DMS 273 treated with DMSO at 0.1 percent for 48 hours (cell line): ENCODE data around the gene TIMM10B.
"Not testable (repeated sequence)": the region's sequence is repeated elsewhere in the genome, so short reads cannot be mapped to it uniquely, and the experiment has no call there.

Source experiments
- DNase-seq: peaks from one replicate; lab custom pipeline; 2025; lab: John Stamatoyannopoulos, UW

TIMM10B gene

DNA sequence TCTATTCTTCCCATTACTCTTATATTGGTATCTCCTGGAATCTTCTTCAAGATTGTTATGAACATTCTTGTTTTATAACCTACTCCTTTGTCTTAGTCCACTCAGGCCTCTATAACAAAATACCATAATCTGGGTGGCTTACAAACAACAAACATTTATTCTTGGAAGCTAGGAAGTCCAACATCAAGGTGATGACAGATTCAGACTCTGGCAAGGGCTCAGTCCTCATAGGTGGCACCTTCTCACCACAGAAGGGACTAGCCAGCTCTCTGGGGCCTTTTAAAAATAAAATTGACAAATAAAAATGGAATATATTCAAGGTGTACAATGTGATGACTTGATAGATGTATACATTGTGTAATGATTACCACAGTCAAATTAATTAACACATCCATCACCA lies 35.6 kb downstream of the TIMM10B start:
- DNase-seq: no peak

DNA sequence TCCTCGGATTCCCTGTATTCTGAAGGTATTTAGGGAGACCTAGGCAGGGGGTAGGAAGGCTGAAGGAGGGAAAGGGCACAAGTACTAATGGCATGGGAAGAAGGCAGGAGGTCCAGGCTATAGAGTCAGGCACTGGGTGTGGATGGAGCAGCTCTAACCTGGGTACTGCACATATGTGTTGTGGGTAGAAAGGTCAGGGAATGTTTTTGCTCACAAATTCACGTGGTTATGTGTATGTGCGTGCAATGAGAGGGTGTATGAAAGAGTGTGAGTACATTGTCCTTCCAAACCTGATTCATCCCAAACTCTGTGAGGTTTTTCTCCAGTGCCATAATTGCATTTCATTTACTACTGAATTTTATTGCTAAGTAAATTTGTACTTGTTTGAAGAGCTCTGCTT lies 39.0 kb downstream of the TIMM10B start:
- no peak for DNase-seq

- not testable (repeated sequence) for DNase-seq
Observed at GRCh38 chr11:6521946-6522345, 40.6 kb downstream of the TIMM10B start.

DNA sequence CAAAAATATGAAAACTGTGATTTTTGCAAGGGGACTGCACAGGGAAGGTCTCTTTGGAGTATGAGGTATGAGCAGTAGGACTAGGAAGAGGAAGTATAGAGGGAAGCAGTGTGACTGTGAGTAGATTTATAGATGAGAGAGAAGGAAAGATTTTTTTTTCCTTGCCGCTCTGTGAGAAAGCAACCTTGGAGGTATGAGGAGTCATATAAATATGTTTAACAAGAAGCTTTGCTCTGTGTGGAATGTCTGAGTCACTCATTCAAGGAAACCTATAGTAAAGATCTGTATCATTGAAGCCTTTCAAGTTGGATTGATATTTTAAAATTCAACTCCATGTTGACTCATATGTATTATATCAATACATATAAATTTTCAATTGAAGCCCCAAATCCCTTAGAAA lies 42.0 kb downstream of the TIMM10B start:
- no peak for DNase-seq

GRCh38 chr11:6526411-6527135 lies 45.3 kb downstream of the TIMM10B start:
- DNase-seq: no peak

DNA sequence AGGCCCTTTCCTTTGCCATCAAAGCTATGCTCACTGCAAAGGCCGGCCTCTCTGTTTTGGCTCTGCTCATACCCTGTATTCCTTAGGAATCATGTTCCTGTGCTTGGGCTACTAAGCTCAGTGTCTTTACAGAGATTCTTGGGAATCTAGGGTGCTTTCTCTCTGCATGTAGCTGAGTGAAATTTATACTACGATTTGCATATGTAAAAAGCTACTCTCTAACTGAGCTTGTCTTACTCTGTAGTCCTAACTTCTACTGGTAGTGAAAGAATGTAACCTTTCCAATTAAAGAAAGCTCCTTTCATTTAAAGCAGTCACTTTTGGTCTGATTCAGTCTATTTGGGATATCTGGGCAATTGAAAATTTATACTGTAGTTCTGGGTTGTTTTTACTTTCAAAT lies 48.0 kb downstream of the TIMM10B start:
- DNase-seq: no peak

DNA sequence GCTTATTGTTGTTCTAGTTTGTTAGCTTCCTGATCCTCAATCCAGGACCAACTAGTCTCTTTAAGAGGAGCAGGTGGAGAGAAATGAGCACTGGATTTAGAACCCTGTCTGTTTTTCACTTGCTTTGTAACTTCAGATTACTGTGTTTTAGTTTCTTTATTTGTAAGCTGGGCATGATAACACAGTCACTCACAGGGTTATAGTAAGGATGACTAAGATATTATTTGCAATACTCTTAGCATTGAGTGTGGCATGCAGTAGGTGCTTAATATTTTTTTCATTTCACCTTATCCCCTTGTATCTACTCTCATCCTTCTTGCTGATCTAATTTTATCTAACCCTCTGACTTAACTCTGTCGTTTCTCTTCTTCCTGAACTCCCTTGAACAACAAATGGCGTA lies 49.5 kb downstream of the TIMM10B start:
- DNase-seq: no peak

DNA sequence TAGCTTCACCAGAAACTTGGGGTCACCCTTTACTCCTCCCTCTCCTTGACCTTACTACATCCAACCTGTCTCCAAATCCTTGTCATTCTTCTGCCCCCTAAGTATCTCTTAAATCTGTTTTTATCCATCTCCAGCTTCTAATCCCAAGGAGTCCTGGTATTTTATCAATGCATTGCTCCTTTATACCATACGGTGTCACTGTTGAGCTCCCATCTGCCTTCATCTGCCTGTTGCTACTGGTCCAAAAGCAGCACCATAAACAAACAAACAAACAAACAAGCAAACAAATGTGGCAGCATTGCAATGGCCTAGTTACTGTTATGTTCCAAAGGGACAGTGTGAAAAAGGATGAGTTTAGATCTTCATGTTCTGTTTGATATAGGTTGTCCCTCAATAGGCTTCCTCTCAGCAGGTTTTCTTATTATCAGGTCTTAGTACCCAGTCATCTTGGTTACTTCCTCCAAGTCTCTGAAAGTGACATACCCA lies 50.0 kb downstream of the TIMM10B start:
- peak; percentile 2 for DNase-seq
